H1 (cell line): ENCODE data around the gene SPATA13. TPM values are rescaled to one million over a fixed set of nuclear protein-coding genes. Genes with fewer than 3 reads are reported as not detected.

ENCODE experiments used
- HDAC6 ChIP-seq: IDR thresholded peaks from one replicate; pipeline ENCODE4 v1.7.1; 2012; ENCODE audit warnings: low read depth, mild to moderate bottlenecking, inconsistent platforms, low read length, moderate library complexity
- polyA plus RNA-seq, 7 experiments: library from polyadenylated mRNA; depleted of rRNA in 3 of 7; stranded (reverse) in 5 of 7; unstranded in 2 of 7; fragments of >200 nt in 5 of 7; fragments of 200-250 nt in 2 of 7; gene quantifications; 1 replicate in 5 of 7; 2 replicates in 1 of 7; 4 replicates in 1 of 7; pipeline versions ENCODE4 v1.2.1 to v1.2.3, GENCODE V29; 2011 to 2013; ENCODE audit warnings: missing spikeins in 2 of 7, mixed read lengths in 2 of 7
- total RNA-seq: library from RNA; stranded (reverse); fragmentation: NEBNext Ultra II Directional; extraction: Animal tissue kit (Norgen Biotek cat#: 25700); gene quantifications from 2 replicates; pipeline ENCODE4 v1.2.1, GENCODE V29; 2021

The SPATA13 gene
- total and polyA plus RNA-seq, 2 of the 8 experiments (the other 6 are each of a cell fraction or from before 2014, with no cell fraction given) = 12.6 to 30.9 TPM

DNA sequence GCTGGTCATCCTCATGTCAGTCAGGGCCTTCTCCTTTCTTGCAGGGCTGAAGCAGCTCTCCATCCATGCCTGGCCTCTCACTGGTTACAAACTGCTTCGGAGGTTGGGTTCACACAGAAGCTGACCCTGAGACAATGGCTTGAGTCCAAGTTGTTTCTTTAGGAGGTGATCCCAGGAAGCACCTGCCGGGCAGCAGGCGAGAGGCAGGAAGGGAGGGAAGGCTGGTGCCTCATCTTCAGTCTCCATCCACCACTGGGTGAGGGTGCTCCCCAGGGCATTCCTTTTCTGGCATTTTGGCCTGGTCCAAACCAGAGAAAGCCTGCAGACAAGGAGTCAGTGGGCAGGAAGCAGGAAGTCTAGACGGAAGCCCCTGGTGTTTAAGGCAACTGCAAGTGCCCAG is 17.6 kb upstream of the SPATA13 start (continued):
- no peak for TF ChIP-seq HDAC6
- TF ChIP-seq, all 59 proteins: peak for 0
